ENCODE data around the gene TPPP.
"Not testable (repeated sequence)": the region's sequence is repeated elsewhere in the genome, so short reads cannot be mapped to it uniquely, and the experiment has no call there.

Gene TPPP

GRCh38 chr5:693271-694041, at the start of gene TPPP:
TSS of gene TPPP (minus strand) at chr5:693352. CDS start at chr5:678060, 15,292 bp downstream.
- DNase-seq (ENCODE audit: low read depth in 2 of 2) = peak; percentile 37 to 66

GRCh38 chr5:742276-742675, 49.1 kb upstream of the TPPP start:
- not testable (repeated sequence) for DNase-seq (ENCODE audit: low read depth in 2 of 2)

GRCh38 chr5:734145-734544, 41.0 kb upstream of the TPPP start:
- DNase-seq (ENCODE audit: low read depth in 2 of 2) = not testable (repeated sequence)

GRCh38 chr5:732754-733454, 39.8 kb upstream of the TPPP start:
- DNase-seq (ENCODE audit: low read depth in 2 of 2) = not testable (repeated sequence)

DNA sequence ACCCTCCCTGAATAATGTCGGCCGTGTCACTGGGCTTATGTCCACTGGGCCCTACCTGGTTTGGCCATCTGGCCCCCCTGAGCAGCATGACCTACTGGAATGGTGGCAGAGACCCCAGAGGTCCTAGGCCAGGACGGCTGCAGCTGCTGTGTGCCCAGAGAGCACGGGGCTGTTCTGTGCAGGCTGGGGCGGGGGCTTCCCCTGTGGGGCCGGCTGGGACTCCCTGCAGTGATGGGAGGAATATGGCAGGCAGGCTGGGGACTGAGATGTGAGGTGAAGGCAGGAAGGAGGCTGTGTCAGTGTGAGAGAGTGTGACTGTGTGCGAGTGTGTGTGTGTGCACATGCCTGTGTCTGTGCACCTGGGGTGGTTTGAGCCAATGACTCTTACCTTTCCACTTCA, 36.1 kb upstream of the TPPP start:
- DNase-seq (ENCODE audit: low read depth in 2 of 2) = not testable (repeated sequence)

- DNase-seq (ENCODE audit: low read depth in 2 of 2) = not testable (repeated sequence)
These were observed 33.9 kb upstream of the TPPP start for GRCh38 chr5:727087-727486.

- not testable (repeated sequence) for DNase-seq (ENCODE audit: low read depth in 2 of 2)
These were observed 30.7 kb upstream of the TPPP start for GRCh38 chr5:723865-724264.

GRCh38 chr5:723309-723708, 30.2 kb upstream of the TPPP start:
- not testable (repeated sequence) for DNase-seq (ENCODE audit: low read depth in 2 of 2)

DNA sequence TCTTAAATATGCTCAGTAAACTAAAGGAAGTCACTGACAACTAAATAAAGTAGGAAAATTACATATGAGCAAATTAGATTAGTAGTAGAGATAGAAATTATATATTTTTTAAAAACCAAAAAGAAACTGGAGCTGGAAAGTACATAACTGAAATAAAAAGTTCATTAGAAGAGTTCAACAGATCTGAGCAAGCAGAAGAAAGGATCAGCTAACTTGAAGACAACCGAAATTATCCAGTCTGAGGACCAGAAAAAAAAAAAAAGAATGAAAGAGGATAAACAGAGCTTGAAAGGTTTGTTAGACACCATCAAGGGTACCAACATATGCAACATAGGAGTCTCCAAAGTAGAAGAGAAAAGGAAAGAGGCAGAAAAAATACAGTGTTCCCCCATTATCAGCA, 26.2 kb upstream of the TPPP start:
- DNase-seq (ENCODE audit: low read depth in 2 of 2) = not testable (repeated sequence)

DNA sequence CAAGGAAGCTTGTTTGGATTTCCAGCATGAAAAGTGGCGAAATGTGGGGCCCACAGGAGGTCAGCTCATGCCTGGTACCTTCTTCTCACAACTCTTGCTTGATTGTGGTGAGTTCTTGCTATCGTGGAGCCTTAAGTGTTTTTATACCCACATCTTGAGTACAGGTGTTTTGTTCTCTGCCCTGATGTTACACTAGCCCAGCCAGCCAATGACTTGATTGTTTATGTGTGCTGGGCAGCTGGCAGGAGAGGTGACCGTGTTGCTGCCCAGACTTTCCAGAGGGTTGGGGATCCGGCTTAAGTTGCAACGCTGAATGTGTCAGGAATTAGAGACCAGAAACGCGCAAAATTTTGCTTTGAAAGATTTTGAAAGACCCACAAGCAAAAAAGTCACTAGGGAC, 24.0 kb upstream of the TPPP start:
- no peak for DNase-seq (ENCODE audit: low read depth in 2 of 2)

- DNase-seq (ENCODE audit: low read depth in 2 of 2) = not testable (repeated sequence)
These were observed 23.6 kb upstream of the TPPP start for GRCh38 chr5:716740-717139.

DNA sequence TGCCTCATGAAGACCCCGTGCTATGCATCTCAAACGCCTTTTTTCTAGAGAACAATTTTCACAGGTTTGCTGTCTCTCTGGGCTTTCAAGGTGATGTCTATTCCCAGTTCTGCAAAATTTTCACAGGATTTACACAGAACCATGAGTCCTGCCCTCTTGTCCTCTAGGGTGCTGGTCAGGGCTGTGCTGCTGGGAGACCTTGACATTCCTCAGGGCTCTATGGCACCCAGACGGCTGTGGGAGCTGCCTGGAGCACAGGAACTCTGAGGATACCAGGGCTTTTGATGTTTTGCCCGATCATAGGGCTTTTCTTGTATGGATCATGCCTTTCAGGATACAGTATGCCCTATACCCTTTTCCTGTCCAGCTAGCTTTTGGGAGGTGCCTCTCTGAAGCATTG, 22.5 kb upstream of the TPPP start:
- DNase-seq (ENCODE audit: low read depth in 2 of 2) = not testable (repeated sequence)

DNA sequence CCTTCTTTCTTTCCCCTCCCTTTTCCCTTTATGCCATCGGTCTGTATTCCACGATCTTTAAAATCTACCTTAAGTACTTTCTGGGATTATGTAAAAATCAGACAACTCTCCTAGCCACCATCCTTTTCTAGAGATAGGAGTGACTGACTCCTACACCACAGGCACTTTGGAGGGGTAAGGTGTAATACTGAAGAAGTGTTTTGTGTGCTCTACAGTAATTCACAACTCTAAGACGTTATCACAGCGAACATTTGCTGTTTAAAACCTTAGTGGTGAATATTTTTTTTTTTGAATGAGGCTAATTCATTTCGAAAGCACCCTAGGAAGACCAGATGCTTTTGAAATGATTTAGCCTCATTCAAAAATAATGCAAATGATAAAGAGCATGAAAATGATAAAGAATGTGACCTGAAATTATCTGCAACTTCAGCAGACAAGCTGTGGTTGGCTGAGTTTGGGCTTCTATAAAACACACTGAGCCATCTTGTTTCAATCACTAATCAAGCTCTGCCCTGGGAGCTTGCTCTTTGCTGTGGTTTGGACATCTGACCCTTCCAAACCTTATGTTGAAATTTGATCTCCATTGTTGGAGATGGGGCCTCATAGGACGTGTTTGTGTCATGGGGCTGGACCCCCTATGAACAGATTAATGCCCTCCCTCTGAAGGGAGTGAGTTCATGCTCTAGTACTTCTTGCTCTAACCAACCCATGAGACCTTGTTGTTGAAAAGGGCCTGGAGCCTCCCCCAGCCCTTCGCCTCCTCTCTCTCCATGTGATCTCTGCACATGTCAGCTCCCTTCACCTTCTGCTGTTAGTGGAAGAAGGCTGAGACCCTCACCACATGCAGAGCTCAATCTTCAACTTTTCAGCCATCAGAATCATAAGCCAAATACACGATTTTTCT, 21.3 kb upstream of the TPPP start:
- not testable (repeated sequence) for DNase-seq (ENCODE audit: low read depth in 2 of 2)

- not testable (repeated sequence) for DNase-seq (ENCODE audit: low read depth in 2 of 2)
These were observed 20.5 kb upstream of the TPPP start for GRCh38 chr5:713686-714085.

DNA sequence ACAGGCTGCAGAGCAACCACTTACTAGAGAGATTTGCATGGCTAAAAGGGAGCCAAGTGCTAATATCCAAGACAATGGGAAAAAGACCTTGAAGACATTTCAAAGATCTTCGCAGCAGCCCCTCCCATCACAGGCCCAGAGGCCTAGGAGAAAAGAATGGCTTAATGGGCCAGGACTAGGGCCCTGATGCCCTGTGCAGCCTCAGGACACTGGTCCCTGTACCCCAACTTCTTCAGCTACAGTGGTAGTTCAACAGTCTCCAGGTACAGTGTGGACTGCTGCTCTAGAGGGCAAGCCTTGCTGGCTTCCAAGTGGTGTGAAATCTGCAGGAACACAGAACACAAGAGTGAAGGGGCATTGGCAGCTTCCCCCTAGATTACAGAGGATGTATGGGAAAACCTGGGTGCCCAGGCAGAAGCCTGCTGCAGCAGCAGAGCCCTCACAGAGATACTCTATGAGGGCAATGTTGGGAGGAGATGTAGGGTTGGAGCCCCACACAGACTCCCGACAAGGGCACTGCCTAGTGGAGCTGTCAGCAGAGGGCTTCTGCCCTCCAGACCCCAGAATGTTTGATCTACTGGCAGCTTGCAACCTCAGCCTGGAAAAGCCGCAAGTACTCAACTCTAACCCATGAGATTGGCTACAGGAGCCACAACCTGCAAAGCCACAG, 15.8 kb upstream of the TPPP start:
- not testable (repeated sequence) for DNase-seq (ENCODE audit: low read depth in 2 of 2)

GRCh38 chr5:708374-708773, 15.2 kb upstream of the TPPP start:
- DNase-seq (ENCODE audit: low read depth in 2 of 2) = not testable (repeated sequence)

- DNase-seq (ENCODE audit: low read depth in 2 of 2) = not testable (repeated sequence)
These were observed 13.0 kb upstream of the TPPP start for GRCh38 chr5:706127-706526.

- not testable (repeated sequence) for DNase-seq (ENCODE audit: low read depth in 2 of 2)
These were observed 3.9 kb upstream of the TPPP start for GRCh38 chr5:696753-697702.

DNA sequence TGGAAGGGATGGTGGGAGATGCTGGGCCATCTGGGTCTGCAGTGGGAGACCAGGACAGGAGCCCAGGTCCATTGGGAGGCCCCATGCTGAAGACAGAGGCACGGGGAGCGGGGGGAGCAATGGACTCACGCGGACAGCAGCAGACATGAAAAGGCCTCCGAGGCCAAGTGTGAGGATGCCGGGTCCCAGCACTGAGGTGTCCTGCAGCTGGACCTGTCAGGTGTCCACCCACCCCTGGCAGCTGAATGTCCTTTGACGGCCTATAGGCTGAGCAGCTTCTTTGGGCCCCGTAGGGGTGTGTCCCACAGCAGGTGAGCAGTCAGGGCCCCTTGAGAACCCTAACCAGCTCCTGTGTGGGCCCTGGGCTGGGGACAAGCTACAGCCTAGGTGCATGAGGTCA, 3.0 kb upstream of the TPPP start:
- not testable (repeated sequence) for DNase-seq (ENCODE audit: low read depth in 2 of 2)

GRCh38 chr5:695475-695874, 2.3 kb upstream of the TPPP start:
- DNase-seq (ENCODE audit: low read depth in 2 of 2) = not testable (repeated sequence)

Measured in stimulated activated CD4-positive, alpha-beta T cell treated with anti-CD3 and anti-CD28 coated beads, Interleukin-15, amount 100 ng/mL, for 48 hours (primary cell).